HG02943 (cell line): ENCODE data around the gene EEF1AKMT2.
"Not testable (repeated sequence)": the region's sequence is repeated elsewhere in the genome, so short reads cannot be mapped to it uniquely, and the experiment has no call there.

Experiments used
- ATAC-seq: cut with Tn5 transposase; IDR thresholded peaks from one replicate; pipeline ENCODE4 v1.9.1; 2021; ENCODE audit warnings: mild to moderate bottlenecking, low read depth, moderate library complexity; ENCODE audit not compliant: unreplicated experiment

Gene EEF1AKMT2

DNA sequence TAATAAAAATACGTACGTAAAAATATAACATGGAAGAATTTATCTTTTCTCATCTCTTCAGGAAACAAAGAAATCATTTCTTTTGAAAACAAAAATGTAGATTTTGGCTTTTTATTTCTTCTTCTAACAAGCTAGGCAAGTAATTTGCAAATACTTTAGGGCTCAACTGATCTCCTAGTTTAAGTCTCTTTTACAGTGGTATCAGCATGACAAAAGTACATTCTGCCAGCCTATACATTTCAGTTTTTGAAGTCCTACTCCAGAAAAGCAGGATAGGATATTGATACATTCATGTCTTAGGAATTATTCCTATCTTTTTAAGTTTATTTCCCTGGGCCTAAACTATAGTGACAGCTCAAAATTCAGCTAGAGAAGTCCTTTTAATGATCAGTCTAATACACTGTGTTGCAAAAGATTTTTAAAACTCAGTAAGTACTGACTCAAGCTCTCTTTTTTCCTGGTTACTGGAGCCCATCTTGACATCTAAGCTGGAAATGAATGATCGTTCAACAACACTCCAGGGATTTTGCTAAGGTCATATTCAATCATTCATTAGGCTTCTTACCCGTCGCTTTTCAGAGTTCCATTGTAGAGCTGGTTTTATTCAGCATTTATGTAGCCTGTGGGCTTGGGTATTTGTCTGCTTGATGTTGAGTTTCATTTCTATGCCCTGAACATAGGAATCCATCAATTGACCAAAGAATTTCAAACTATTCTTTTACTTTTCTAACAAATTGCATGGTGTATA is 35.4 kb downstream of the EEF1AKMT2 start:
- no peak for ATAC-seq

DNA sequence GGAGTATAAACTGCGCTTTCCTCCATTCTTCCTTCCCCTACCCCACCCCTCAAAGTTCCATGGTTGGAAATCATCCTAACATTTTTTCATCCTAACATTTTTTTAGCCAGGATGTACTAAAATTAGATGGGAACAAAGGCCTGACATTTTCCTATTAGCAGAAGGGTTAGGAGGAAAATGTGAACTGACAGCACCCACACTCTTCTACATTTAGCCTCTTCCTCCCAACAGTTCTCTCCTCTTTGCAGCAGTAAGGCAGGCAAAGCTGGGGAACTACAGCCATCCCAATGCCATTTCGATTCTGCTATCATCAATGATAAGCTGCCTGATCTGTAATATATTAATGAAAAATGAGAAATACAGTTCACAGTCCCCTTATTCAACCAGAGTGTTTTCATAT is 36.1 kb downstream of the EEF1AKMT2 start:
- no peak for ATAC-seq

DNA sequence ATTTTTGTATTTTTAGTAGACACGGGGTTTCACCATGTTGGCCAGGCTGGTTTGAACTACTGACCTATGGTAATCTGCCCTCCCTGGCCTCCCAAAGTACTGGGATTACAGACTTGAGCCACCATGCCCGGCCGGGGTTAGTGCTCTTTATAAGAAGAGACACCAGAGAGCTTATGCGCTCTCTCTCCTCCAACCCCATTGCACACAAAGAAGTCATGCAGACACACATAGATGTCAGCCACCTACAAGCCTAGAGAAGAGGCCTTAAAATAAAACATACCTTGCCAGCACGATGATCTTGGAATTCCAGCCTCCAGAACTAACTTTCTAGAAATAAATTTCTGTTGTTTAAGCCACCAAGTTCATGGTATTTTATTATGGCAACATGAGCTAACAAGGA is 37.5 kb downstream of the EEF1AKMT2 start:
- no peak for ATAC-seq

DNA sequence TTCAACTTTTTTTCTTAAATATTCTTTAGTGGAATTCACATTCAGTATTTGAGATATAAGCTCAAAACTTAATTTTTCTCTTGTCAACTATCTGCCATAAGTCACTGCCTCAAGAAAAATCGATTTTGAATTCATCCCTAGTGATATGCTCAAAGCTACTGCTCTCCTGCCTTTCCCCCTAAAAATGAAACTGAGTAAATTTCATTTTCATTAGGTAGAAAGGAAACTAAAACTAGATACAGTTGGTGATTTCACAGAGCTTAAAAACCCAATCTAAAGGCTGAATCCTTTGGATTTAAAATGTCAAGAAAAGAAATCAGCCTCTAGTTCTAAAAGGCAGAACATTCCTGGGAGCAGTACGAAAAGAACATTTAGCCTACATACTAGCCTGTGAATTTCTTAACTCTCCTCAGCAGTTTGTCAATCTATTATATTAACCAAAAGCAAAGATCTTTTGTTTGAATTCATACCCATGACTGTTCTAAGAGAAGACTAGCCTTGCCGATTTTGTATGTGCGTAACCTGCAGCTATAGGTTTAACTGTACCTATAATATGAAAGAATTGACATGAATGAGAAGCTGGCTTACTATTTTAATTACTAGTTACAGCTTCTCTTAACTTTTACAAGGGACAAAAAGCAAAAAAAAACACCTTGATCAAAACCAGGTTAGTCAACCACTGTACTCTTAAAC is 42.6 kb downstream of the EEF1AKMT2 start:
- ATAC-seq, result no peak

DNA sequence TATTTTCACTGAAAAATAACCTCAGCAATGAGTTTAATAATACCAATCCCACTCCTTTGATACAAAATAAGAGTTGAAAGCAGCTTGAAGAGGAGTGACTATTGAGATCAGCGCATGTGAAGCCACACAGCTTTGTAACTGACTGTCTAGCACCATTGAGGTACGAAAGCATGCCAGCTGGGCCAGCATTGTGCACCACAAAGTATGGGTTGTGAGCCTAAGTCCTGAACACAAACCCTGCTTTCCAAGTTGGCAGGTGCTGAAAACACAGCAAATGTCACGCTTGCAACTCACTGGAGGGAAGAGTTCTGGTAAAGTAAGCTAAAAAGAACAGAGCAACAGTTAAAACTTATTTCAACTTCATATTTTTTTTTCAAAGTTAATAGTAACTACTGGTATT is 43.5 kb downstream of the EEF1AKMT2 start:
- ATAC-seq, result no peak

DNA sequence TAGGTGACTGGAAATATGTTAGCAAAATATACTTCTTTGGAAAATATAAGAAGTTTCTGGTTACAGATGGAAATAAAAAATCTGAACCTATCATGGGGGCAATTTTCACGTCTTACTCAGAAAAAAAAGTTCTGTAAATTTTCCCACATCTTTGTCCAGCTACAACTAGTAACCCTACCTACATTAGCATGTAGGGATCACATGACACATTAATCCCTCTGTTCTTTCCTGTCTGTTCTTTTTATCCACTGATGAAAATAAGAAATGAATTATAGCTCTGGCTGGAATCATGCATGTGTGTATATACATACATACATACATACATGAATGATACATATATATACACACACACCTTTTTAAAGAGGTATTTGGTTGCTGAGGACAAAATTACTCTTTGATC is 43.9 kb downstream of the EEF1AKMT2 start:
- ATAC-seq, result no peak

DNA sequence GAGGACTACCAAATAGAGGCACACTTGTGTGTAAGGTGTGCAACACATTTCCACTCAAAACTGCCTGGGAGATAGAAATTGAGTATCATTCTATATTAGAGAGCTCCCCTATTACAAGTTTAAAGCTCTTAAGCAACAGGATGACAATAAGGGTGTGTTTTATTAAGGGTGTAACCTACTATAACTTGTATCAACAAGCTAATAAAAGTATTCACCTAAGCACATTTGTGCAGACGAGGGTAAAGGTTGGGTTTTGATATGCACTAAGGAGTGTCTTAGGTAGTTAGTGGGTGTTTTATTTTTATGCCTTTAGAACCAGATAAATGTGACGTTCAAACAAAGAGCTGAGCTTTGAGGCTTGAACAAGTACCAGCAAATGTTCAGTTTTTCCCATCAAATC is 44.7 kb downstream of the EEF1AKMT2 start:
- ATAC-seq, result no peak

DNA sequence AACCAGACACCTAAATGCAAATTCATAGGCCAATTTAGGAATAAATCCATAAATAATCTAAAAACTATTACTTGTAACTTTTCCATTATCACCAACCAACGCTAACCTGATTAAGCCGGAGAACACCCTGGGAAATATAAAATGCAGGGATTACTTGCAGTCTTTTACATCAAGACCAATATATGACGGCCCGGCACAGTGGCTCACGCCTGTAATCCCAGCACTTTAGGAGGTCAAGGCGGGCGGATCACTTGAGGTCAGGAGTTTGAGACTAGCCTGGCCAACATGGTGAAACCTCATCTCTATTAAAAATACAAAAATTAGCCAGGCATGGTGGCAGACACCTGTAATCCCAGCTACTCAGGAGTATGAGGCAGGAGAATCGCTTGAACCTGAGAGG is 45.2 kb downstream of the EEF1AKMT2 start:
- not testable (repeated sequence) for ATAC-seq

DNA sequence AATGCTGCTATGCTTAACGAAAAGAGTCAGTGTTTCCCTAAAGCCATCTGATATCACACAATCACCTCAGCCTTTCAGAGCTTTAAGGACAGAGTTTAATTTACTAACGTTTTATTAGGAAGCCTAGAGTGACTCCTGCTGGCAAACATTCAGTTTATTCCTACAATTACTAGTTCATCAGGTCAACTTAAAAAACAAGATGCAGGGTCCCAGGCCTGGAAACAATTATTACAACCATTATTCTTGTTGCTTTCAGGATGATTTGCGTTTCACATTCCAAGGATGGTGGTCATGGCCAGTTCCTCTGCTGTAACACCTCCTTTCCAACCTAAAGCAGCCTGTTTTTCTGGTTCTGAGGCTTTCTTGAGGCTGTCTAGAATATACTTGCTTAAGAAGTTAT is 46.0 kb downstream of the EEF1AKMT2 start:
- ATAC-seq, result no peak

DNA sequence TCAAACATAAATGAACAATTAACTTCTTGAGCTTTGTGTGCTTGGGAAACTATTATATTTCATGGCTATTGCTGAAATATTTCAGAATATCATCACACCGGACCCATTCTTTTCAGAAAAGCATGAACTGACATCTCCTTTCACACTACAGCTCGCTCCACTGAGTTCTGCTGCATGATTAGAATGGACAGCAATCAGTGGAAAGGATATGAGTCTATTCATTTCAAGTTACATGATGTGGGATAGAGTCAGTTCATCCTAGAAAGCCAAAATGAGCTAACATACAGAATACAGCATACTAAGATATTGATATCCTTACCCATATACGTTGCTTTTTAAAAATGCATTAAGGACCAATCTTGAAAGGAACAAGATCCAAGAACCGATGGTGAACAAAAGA is 46.4 kb downstream of the EEF1AKMT2 start:
- no peak for ATAC-seq

DNA sequence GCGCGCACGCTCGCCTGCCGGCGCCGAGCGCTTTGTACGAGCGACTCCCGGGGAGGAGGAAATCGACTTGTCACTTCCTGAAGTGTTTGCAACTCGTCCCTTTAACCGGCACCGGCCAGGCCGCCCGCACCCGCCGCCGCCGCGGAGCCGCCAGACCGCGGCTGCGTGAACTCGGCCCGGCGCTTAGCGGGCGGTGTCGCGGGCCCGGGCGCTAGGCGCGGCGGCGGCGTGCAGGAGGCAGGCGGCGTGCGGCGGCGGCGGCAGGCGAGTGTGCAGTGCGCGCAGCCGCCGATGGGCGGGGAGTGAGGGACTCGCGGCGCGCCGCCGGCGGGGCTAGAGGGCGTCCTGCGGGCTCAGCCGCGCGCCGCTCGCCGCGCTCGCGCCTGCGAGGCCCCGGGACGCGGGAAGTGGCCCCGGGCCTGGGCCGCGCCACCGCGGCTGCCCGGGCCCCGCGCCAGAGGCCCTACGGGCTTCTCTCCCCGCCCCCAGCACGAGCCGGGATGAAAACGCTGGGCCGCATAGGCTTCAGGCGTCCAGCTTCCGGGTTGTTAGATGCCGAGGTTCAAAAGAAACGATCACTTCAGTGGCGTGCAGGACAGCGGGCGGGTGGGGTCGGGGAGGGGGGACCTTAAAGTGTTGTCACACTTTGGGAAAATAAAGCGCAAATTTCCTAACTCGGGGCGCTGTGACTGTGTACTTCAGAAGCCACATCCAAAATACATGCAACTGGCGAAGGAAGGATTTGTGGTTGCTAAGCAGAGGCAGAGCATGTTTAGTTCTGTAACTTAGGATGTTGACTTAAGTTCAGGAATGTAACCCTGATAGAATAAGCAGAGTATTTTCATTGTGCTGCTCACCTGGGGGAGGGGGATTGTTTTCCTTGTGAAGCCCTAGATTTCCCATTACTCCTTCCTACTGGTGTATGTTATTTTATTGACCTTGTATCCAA is 47.3 kb downstream of the EEF1AKMT2 start, which contains the start of gene FAM53B:
Gene FAM53B, minus strand, starts transcription at position 277 of the 949 bp plus-strand sequence. CDS start 37,665 bp downstream, outside the sequence.
- peak; percentile 58 for ATAC-seq

DNA sequence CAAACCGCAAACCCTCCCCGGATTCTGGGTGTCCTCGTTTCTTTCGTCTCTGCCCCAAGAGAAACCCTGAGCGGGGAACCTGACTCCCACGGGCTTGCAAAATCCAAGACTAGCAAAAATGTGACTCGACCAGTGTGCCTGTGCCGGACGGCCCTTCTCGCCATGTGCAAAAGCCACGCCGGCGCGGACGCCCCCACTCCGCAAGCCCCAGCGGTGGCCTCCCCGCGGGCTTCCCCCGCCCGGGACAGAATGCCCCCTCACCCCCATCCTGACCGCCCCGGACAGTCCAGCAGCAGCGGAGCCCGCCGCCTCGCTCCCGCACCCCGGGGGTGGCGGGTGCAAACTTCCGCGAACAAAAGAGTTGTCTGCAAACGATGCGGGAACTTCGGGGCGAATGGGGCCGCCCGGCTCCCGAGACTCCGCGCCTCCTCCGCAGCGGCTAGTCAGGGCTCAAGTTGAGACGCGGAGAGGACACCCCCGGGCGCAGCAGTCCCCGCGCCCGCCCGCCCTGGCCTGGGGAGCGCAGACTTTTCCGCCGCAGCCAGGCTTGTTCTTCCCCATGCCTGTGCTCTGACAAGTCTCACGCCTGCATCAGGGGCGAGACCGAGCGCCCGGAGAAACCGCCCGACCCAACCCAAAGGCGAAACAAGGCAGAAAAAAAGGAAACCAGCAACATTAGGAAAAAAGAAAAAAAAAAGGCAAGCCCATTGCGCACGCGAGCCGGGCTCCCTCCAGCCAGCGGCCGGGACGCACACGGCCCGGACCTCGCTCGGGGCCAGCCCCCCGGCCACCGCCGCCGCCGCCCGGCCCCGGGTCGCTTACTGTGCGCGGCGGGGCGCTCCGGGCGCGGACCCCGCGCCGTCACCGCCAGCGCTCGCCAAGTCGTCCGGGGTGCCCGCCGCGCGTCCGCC is 48.2 kb downstream of the EEF1AKMT2 start:
- peak; percentile 27 for ATAC-seq

DNA sequence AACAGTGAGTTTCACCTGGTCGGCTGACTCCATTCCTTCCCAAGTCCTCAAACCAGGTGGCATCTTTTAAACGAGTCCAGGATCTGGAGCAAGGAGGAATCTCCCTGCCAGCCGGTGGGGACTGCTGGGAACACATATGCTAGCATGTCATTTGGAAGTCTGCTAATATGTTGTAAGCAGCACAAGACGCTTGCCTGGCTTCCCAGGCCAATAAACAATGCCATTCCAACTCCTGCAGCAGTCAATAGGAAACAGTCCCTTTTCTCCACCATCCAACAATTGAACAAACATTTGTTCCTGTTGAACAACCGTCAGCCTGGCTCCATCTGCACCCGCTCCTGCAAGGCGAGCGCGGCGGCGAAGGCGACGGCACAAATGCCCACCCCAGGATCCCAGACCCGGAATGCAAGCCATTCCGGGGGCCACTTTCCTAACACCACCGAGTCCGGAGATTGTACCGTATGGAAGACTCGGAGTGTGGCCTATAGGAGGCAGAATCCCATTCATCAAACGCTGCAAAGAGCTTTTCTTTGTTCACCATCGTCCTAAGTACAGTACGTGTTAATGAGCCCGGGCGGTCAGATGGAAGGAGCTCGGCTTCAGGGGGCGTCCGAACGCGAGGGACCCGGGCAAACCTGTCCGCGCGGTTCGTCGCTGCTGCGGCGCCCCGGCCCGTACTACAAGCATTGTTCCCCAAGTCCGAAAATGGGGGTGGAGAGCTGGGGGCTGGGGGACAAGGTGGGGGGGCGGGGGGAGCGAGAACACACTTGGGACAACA is 49.1 kb downstream of the EEF1AKMT2 start:
- no peak for ATAC-seq

DNA sequence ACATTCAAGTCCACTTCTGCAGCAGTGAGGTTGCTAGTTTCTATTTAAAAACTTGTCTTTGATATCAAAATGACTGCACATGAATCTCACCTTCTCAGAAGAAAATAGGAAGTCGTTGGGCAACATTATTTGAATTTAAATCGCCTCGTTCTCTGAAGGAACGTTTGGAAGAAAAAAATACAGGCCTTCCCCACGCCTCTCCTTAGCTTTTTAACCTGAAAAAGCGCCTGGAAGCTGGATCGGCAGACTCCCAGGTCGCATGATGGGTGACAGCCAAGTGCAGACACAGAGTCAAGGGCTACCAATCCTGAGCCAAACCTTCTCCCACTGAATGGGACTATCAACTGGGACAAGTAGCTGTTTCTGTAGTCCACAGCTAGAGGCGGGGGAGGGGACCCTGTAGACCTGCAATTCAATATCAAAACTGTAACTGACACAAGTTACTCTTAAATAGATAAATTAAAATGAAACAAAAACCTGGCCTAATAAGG is 49.7 kb downstream of the EEF1AKMT2 start:
- no peak for ATAC-seq

DNA sequence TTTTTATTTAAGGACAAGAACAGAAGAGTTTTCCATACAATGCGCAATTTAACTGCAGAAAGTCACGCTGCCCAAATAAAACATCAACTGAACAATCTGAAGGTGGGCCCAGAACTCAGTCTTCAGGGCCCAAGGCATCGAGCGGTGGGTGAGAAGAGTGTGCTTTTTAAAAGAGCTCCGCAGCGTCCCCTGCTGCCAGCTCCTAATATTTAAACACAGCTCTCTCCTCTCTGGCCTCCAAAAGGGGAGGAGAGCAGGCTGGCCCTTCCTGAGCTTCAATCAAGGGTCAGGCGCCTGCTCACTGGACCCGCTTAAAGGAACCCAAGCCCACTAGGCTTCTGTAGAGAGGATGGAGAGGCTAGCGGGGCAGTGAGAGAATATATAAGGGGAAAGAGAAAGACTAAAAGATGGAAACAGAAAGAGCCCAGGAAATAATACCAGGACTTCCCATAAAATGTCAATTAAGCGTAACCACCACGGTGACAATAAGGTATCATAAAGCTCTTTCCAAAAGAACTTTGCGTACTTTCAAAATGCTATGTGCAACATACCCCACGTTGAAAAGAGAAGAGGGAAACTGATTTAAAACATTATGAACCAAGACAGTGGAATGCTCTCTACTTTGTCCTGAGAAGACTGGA is 50.3 kb downstream of the EEF1AKMT2 start:
- ATAC-seq, result peak; percentile 39

DNA sequence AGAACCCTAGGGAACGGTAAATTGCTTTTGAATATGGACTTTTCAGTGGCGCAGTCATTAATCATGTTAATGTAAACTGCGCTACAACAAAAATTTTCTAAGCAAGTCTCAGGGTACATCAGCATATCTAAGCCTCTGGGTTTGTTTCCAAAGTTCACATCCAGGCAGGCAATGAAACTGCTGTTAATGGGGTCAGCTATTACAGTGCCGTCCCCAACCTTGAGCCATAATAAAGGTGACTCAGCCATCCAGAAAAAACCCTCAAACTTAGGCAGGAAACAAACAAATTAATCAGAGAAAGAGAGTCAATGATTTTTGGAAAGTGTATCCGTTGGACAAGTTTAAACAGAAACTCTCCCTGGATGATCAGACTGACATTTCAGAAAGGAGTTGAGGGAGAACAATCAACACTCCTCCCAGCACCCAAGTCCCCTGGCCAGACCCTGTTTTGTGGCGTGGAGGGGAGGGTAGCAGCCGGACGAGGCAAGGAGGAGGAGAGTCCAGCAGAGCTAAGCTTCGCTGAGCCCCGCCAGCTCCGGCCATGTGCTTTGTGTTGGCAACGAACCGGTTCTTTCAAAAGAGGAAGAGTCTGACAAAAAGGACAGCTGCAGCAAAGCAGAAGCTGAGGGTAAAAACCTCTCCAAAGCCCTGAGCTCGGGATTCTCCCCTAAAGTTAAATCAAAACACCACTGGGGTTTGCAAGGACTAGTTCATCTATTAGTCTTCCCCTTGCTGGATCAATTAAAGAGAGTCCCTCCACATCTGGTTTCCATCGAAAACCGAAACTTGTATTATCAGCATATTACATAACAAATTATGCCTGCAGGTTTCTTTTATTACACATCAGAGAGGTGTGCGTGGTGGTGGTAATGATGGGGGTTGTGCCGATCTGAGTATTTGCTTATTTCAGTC is 51.1 kb downstream of the EEF1AKMT2 start:
- no peak for ATAC-seq

DNA sequence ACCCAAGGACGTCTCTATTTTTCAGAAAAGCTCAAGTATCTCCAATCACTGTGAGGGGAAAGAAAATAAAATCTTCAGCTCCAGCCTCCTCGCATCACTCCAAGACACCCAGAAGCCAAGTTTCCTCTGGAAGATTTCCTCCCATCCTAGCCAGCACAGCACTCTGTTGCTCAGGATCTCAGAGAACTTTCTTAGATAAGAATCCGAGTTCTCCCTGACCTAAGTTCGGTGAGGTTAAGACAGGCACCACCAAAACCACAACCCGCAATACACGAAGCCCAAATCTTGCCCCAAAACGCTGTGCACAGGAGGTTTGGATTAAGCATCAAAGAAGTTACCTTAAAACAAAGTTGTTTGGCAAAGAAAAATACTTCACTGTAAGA is 51.7 kb downstream of the EEF1AKMT2 start:
- ATAC-seq, result no peak
